ENCODE results near the gene CASZ1.

Gene CASZ1

GRCh38 chr1:10649517-10650201 is 146.8 kb downstream of the CASZ1 start:
- no peak for DNase-seq

GRCh38 chr1:10648689-10649516 is 147.5 kb downstream of the CASZ1 start:
- no peak for DNase-seq

- DNase-seq = no peak
Measured at GRCh38 chr1:10647414-10648170, 148.9 kb downstream of the CASZ1 start.

GRCh38 chr1:10646347-10646861 is 150.0 kb downstream of the CASZ1 start:
- DNase-seq = no peak

- DNase-seq = no peak
Measured at GRCh38 chr1:10644307-10645128, 151.9 kb downstream of the CASZ1 start.

- no peak for DNase-seq
Measured at GRCh38 chr1:10643607-10644306, 152.7 kb downstream of the CASZ1 start.

- DNase-seq = no peak
Measured at GRCh38 chr1:10642403-10643080, 153.9 kb downstream of the CASZ1 start.

- no peak for DNase-seq
Measured at GRCh38 chr1:10641976-10642375, 154.5 kb downstream of the CASZ1 start.

- no peak for DNase-seq
Measured at GRCh38 chr1:10640843-10641553, 155.4 kb downstream of the CASZ1 start.

GRCh38 chr1:10639775-10640578 is 156.5 kb downstream of the CASZ1 start:
- no peak for DNase-seq

- no peak for DNase-seq
Measured at GRCh38 chr1:10639011-10639774, 157.3 kb downstream of the CASZ1 start.

- no peak for DNase-seq
Measured at GRCh38 chr1:10638559-10639005, 157.9 kb downstream of the CASZ1 start.

GRCh38 chr1:10637834-10638558 is 158.4 kb downstream of the CASZ1 start:
- no peak for DNase-seq

- no peak for DNase-seq
Measured at GRCh38 chr1:10637400-10637799, 159.0 kb downstream of the CASZ1 start.

- no peak for DNase-seq
Measured at GRCh38 chr1:10635992-10636391, 160.5 kb downstream of the CASZ1 start.

- no peak for DNase-seq
Measured at GRCh38 chr1:10635085-10635896, 161.2 kb downstream of the CASZ1 start.

GRCh38 chr1:10634428-10635084 is 161.9 kb downstream of the CASZ1 start:
- no peak for DNase-seq
